OCI-LY1 (cell line): ENCODE measurements around the gene MS4A1.
A peak's percentile ranks its signal among the peaks of the same experiment; 100 is the strongest.

ENCODE experiments used
- H2AFZ ChIP-seq: fragments of 200-600 bp; sonication (generic), shearing (Covaris generic); 2 replicates; pipeline ENCODE4 v1.6.0; 2014; ENCODE audit warnings: antibody characterized with exemption, mild to moderate bottlenecking, low read length
- H3F3A ChIP-seq: fragments of 200-600 bp; sonication (generic), shearing (Covaris generic); 2 replicates; pipeline ENCODE4 v1.6.0; 2014; ENCODE audit warnings: mild to moderate bottlenecking, antibody characterized with exemption, low read length, moderate library complexity; ENCODE audit not compliant: insufficient read depth
- H3K27ac ChIP-seq: fragments of 200-600 bp; sonication (generic); 2 replicates; pipeline ENCODE4 v1.5.1; 2014; ENCODE audit warnings: low read length, mixed run types, mild to moderate bottlenecking, low read depth; ENCODE audit not compliant: poor library complexity, severe bottlenecking
- H3K27me3 ChIP-seq: fragments of 200-600 bp; sonication (generic); 2 replicates; pipeline ENCODE4 v1.6.0; 2014; ENCODE audit warnings: antibody characterized with exemption, mild to moderate bottlenecking, low read length, moderate library complexity; ENCODE audit not compliant: insufficient read depth
- H3K36me3 ChIP-seq: fragments of 200-600 bp; sonication (generic); 2 replicates; pipeline ENCODE4 v1.6.1; 2014; ENCODE audit warnings: mild to moderate bottlenecking, antibody characterized with exemption, low read length, moderate library complexity, mixed read lengths; ENCODE audit not compliant: insufficient read depth
- H3K4me1 ChIP-seq: fragments of 200-600 bp; sonication (generic); 2 replicates; pipeline ENCODE4 v1.5.1; 2014; ENCODE audit warnings: mild to moderate bottlenecking, low read length, moderate library complexity; ENCODE audit not compliant: insufficient read depth, severe bottlenecking
- H3K4me2 ChIP-seq: fragments of 200-600 bp; sonication (generic), shearing (Covaris generic); 2 replicates; pipeline ENCODE4 v1.6.1; 2014; ENCODE audit warnings: low read length
- H3K4me3 ChIP-seq: fragments of 200-600 bp; sonication (generic); 2 replicates; pipeline ENCODE4 v1.5.1; 2014; ENCODE audit warnings: low read length, low read depth, mild to moderate bottlenecking, mixed read lengths; ENCODE audit not compliant: poor library complexity, severe bottlenecking
- H3K79me2 ChIP-seq: fragments of 200-600 bp; shearing (Covaris generic); 2 replicates; pipeline ENCODE4 v1.6.1; 2016; ENCODE audit warnings: mixed run types, low read length, mixed read lengths; ENCODE audit not compliant: insufficient read depth
- H3K9ac ChIP-seq: fragments of 200-600 bp; sonication (generic), shearing (Covaris generic); 2 replicates; pipeline ENCODE4 v1.6.1; 2014; ENCODE audit warnings: mild to moderate bottlenecking, low read length, mixed read lengths
- H3K9me2 ChIP-seq: fragments of 200-600 bp; sonication (generic), shearing (Covaris generic); 2 replicates; pipeline ENCODE4 v1.6.1; 2014; ENCODE audit warnings: low read depth, mild to moderate bottlenecking, low read length, mixed read lengths
- H3K9me3 ChIP-seq: fragments of 200-600 bp; shearing (Covaris generic); 2 replicates; pipeline ENCODE4 v1.6.1; 2014; ENCODE audit warnings: low read length, mixed read lengths
- H4K20me1 ChIP-seq: fragments of 200-600 bp; sonication (generic), shearing (Covaris generic); 2 replicates; pipeline ENCODE4 v1.6.0; 2016; ENCODE audit warnings: mild to moderate bottlenecking, low read length; ENCODE audit not compliant: insufficient read depth
- EZH2 ChIP-seq: fragments of 200-600 bp; sonication (generic), shearing (Covaris generic); IDR thresholded peaks from 2 replicates; pipeline ENCODE4 v1.8.0; 2017; ENCODE audit warnings: borderline replicate concordance, mixed run types, mild to moderate bottlenecking, antibody characterized with exemption, low read length, moderate library complexity, mixed read lengths
- TF ChIP-seq, protein P1 (sequence below): fragments of 200-600 bp; sonication (generic), shearing (Covaris generic); IDR thresholded peaks from 2 replicates; pipeline ENCODE4 v1.5.1; 2017; ENCODE audit warnings: mild to moderate bottlenecking, antibody characterized with exemption, low read length, moderate library complexity, mixed read lengths

MS4A1 gene

DNA sequence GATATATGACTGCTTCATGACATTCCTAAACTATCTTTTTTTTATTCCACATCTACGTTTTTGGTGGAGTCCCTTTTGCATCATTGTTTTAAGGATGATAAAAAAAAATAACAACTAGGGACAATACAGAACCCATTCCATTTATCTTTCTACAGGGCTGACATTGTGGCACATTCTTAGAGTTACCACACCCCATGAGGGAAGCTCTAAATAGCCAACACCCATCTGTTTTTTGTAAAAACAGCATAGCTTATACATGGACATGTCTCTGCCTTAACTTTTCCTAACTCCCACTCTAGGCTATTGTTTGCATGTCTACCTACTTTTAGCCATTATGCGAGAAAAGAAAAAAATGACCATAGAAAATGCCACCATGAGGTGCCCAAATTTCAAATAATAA lies 13.2 kb downstream of the MS4A1 start:
- H3K4me3 ChIP-seq = no peak overlapping the region
- H3K27ac ChIP-seq = no peak overlapping the region
- TF ChIP-seq, protein P1, sequence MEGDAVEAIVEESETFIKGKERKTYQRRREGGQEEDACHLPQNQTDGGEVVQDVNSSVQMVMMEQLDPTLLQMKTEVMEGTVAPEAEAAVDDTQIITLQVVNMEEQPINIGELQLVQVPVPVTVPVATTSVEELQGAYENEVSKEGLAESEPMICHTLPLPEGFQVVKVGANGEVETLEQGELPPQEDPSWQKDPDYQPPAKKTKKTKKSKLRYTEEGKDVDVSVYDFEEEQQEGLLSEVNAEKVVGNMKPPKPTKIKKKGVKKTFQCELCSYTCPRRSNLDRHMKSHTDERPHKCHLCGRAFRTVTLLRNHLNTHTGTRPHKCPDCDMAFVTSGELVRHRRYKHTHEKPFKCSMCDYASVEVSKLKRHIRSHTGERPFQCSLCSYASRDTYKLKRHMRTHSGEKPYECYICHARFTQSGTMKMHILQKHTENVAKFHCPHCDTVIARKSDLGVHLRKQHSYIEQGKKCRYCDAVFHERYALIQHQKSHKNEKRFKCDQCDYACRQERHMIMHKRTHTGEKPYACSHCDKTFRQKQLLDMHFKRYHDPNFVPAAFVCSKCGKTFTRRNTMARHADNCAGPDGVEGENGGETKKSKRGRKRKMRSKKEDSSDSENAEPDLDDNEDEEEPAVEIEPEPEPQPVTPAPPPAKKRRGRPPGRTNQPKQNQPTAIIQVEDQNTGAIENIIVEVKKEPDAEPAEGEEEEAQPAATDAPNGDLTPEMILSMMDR = no peak
- no peak for TF ChIP-seq EZH2
- H3K36me3 ChIP-seq = peaks cover 77% of the 10 kb centered on the region
- no peak overlapping the region for H2AFZ ChIP-seq
- H3K27me3 ChIP-seq = no peaks in the 10 kb centered on the region
- H3F3A ChIP-seq = peaks cover 13% of the 10 kb centered on the region; the same call in 1 of the 2 replicates
- H3K4me1 ChIP-seq = no peaks in the 10 kb centered on the region
- H3K79me2 ChIP-seq = no peaks in the 10 kb centered on the region
- H3K4me2 ChIP-seq = no peak overlapping the region
- no peaks in the 10 kb centered on the region for H4K20me1 ChIP-seq
- no peaks in the 10 kb centered on the region for H3K9me3 ChIP-seq
- no peaks in the 10 kb centered on the region for H3K9me2 ChIP-seq
- H3K9ac ChIP-seq = no peak overlapping the region

DNA sequence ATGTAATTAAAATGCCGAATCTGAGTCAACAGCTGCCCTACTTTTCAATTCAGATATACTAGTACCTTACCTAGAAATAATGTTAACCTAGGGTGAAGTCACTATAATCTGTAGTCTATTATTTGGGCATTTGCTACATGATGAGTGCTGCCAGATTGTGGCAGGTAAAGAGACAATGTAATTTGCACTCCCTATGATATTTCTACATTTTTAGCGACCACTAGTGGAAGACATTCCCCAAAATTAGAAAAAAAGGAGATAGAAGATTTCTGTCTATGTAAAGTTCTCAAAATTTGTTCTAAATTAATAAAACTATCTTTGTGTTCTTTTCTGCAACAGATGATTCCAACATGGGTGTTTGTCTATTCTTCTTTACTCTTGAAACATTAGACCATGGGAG lies 14.1 kb downstream of the MS4A1 start:
- TF ChIP-seq, protein P1 = peak; percentile 55
- TF ChIP-seq EZH2 = no peak
- Histone ChIP-seq H3K79me2 (no peaks in the 10 kb centered on the region), H3K9me2 (no peaks in the 10 kb centered on the region), H3K4me1 (no peaks in the 10 kb centered on the region), H3K36me3 (peaks cover 68% of the 10 kb centered on the region), H3K4me2 (no peak overlapping the region), H3K4me3 (no peak overlapping the region), H3K27me3 (no peaks in the 10 kb centered on the region), H3K9me3 (no peaks in the 10 kb centered on the region), H4K20me1 (no peaks in the 10 kb centered on the region), H3K9ac (no peak overlapping the region), H2AFZ (no peak overlapping the region), H3K27ac (no peak overlapping the region), H3F3A (peaks cover 13% of the 10 kb centered on the region; the same call in 1 of the 2 replicates)

DNA sequence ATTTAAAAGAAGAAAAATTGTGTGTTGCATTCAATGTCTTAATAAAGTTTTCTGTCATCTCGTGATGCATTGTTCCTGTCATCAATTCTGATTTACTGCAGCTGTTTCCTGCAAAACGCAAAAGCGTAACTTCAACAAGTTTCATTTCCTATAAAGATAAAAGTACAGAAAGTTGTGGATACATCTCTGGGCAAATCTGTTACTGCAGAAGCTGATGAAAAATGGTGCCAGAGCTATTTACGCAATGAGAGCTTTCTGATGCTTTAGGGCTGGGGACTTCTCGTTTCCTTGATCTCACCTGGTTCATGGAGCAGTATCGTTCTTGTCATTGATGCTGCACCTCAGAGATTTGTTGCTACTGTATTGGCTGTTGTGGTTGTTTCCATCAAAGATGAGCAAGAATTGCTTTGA lies 21.4 kb downstream of the MS4A1 start:
- no peaks in the 10 kb centered on the region; the same call in 1 of the 2 replicates for H3F3A ChIP-seq
- H3K9me2 ChIP-seq = no peaks in the 10 kb centered on the region
- no peak for TF ChIP-seq EZH2
- TF ChIP-seq, protein P1 = no peak
- peak overlapping the region; percentile 32 for H3K4me3 ChIP-seq
- no peaks in the 10 kb centered on the region for H3K9me3 ChIP-seq
- H3K4me1 ChIP-seq = peaks cover 52% of the 10 kb centered on the region
- H3K27ac ChIP-seq = peak overlapping the region; percentile 75
- H3K36me3 ChIP-seq = no peaks in the 10 kb centered on the region
- peak overlapping the region; percentile 59 for H3K4me2 ChIP-seq
- no peaks in the 10 kb centered on the region for H3K27me3 ChIP-seq
- peak overlapping the region; percentile 26; the same call in 1 of the 2 replicates for H2AFZ ChIP-seq
- no peaks in the 10 kb centered on the region for H3K79me2 ChIP-seq
- H3K9ac ChIP-seq = no peak overlapping the region
- no peaks in the 10 kb centered on the region for H4K20me1 ChIP-seq
